ENCODE data around the gene BCL11A. TPM values are rescaled to one million over a fixed set of nuclear protein-coding genes. Genes with fewer than 3 reads are reported as not detected.

The BCL11A gene
- total RNA-seq (2021): 91.4 and 92.7 TPM in 2 replicates
- long read RNA-seq, full-length matches to known transcripts: 12 of 36 reads
- long read RNA-seq, partial matches to known transcripts: 3 of 36 reads
- long read RNA-seq, other reads (novel, unspliced or antisense): 21 of 36 reads

DNA sequence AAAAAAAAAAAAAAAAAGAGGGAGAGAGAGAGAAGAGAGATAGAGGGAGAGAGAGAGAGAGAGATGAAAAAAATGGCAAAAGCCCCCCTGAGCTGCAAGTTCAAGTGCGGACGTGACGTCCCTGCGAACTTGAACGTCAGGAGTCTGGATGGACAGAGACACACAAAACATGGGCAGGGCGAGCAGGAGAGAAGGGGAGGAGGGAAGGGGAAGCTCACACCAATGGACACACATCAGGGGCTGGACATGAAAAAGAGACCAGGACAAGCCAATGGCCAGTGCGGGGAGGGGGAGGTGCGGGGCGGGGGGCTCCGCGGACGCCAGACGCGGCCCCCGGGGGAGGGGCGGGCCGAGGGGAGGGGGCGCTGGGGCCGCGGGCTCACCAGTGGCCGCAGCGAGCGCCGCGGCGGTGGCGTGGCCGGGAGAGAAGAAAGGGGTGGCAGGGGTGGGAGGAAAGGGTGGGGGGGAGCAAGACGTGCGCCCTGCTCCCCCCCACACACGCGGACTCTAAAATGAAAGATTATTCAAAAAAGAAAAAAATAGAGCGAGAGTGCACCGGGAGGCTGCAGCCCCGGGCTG, at the start of gene BCL11A:
BCL11A (minus strand) TSS at position 160 of the 579 bp plus-strand sequence. CDS start 384 bp downstream, outside the sequence.
- H3K56ac ChIP-seq (ENCODE audit: insufficient read length, low read depth, low read length): no peak within 1 kb of the TSS
- no peak for TF ChIP-seq CTCF (conservative IDR thresholded peaks at IDR 0.05)
- no peak within 1 kb of the TSS for H2BK12ac ChIP-seq (ENCODE audit: insufficient read length, low read depth, low read length)

More for the DNA sequence above, at the start of gene BCL11A:
- Histone ChIP-seq H3K27me3 (ENCODE audit: insufficient read depth, low read length) (no peaks in the 10 kb centered on the region), H4K8ac (replicated peaks; ENCODE audit: insufficient read length, low read depth, low read length) (no peak within 1 kb of the TSS), H3K4me1 (ENCODE audit: insufficient read depth, low read length) (no peaks in the 10 kb centered on the region), H3T11ph (ENCODE audit: low read length) (no peak within 1 kb of the TSS), H4K5ac (ENCODE audit: insufficient read length, low read depth, low read length) (no peak within 1 kb of the TSS), H3K27ac (ENCODE audit: insufficient read length, low read depth, low read length) (no peak within 1 kb of the TSS), H3K23ac (ENCODE audit: insufficient read length, low read depth, low read length) (no peak within 1 kb of the TSS), H2AK5ac (ENCODE audit: insufficient read length, low read length) (no peak within 1 kb of the TSS), H3K79me1 (ENCODE audit: insufficient read depth, low read depth, low read length, poor library complexity, severe bottlenecking) (no peaks in the 10 kb centered on the region), H3K14ac (ENCODE audit: insufficient read depth, low read length) (peak within 1 kb of the TSS; percentile 84), H4K20me1 (ENCODE audit: control insufficient read depth, insufficient read depth, insufficient read length) (no peaks in the 10 kb centered on the region), H2BK120ac (ENCODE audit: low read depth, low read length, poor library complexity, severe bottlenecking) (no peak within 1 kb of the TSS), H2BK5ac (ENCODE audit: insufficient read length, low read length) (no peak within 1 kb of the TSS), H3K18ac (ENCODE audit: insufficient read length, low read depth, low read length) (peak within 1 kb of the TSS; percentile 75), H3K4me2 (ENCODE audit: insufficient read depth, insufficient read length, low read length) (peak within 1 kb of the TSS; percentile 94), H2BK20ac (ENCODE audit: low read depth, low read length, poor library complexity, severe bottlenecking) (no peak within 1 kb of the TSS), H3K9ac (ENCODE audit: extremely low read depth, insufficient read length, low read length) (peak within 1 kb of the TSS; percentile 69), H2AFZ (ENCODE audit: low read length) (no peak within 1 kb of the TSS), H3K23me2 (ENCODE audit: insufficient read length, low read depth, low read length, poor library complexity, severe bottlenecking) (peaks cover 61% of the 10 kb centered on the region), H3K4ac (ENCODE audit: low read depth, low read length) (no peak within 1 kb of the TSS), H2BK15ac (ENCODE audit: low read depth, low read length) (no peak within 1 kb of the TSS), H4K91ac (ENCODE audit: insufficient read length, low read depth, low read length) (no peak within 1 kb of the TSS), H3K9me3 (ENCODE audit: control insufficient read depth, low read depth, low read length) (no peaks in the 10 kb centered on the region), H3K79me2 (ENCODE audit: insufficient read depth, low read length) (peaks cover 1% of the 10 kb centered on the region; the same call in 1 of the 2 replicates)
- Mint-ChIP-seq H3K36me3 (ENCODE audit: insufficient read depth in 1 of 3, low read depth in 3 of 3) (peaks cover 0 to 14% (median 2%) of the 10 kb centered on the region in 3 experiments; a peak in 3 of 7 replicates), H3K9me3 (no peaks in the 10 kb centered on the region), H3K27ac (peak within 1 kb of the TSS; percentile 80 to 96 (median 95)), H3K4me1 (peaks cover 21 to 26% of the 10 kb centered on the region in 2 experiments), H3K4me3 (peak within 1 kb of the TSS; percentile 95 to 96), H3K27me3 (ENCODE audit: low read depth) (peaks cover 11% of the 10 kb centered on the region)
- WGBS (ENCODE audit: extremely low coverage, insufficient read length, low lambda C conversion rate): no CpG with 5 or more reads among the region's 35 CpGs
- DNase-seq: peak; percentile 93
